Transverse colon (tissue), 3 donors: ENCODE data around the gene SIKE1.

ENCODE experiments used
- CTCF ChIP-seq, 5 experiments: fragments of 200-600 bp in 3 of 5; fragments of 450-650 bp in 2 of 5; sonication (generic) in 3 of 5; IDR thresholded peaks; 1 replicate in 2 of 5; 2 replicates in 3 of 5; pipeline ENCODE4 v1.5.1; 2016 to 2017; ENCODE audit warnings: antibody characterized with exemption in 5 of 5, inconsistent platforms in 3 of 5, mild to moderate bottlenecking in 2 of 5, moderate library complexity in 1 of 5
- POLR2A ChIP-seq: fragments of 450-650 bp; IDR thresholded peaks from one replicate; pipeline ENCODE4 v1.6.1; 2016; ENCODE audit warnings: antibody characterized with exemption, mild to moderate bottlenecking, moderate library complexity

GRCh38 chr1:114819869-114820268, 39.4 kb upstream of the SIKE1 start:
- TF ChIP-seq POLR2A (no peak), CTCF (IDR thresholded peaks at IDR 0.05) (no peak)
